ENCODE data around the gene PACS2. TPM values are rescaled to one million over a fixed set of nuclear protein-coding genes. Genes with fewer than 3 reads are reported as not detected.

The PACS2 gene
- polyA plus RNA-seq, 3 donors, result 3.1 to 87.0 (median 3.7) TPM

GRCh38 chr14:105380756-105381155, 66.2 kb downstream of the PACS2 start:
- WGBS (ENCODE audit: insufficient coverage), result 96% methylated on average over 19 of the region's 19 CpGs
- peaks cover 0 to 5% of the 10 kb centered on the region in 2 donors for H3K9me3 ChIP-seq (replicated peaks in 1 of 2; ENCODE audit: control insufficient read depth in 1 of 2, insufficient read depth in 1 of 2, low read length in 2 of 2)
- H3K79me2 ChIP-seq (ENCODE audit: insufficient read depth, low read length), result no peaks in the 10 kb centered on the region
- no peaks in the 10 kb centered on the region for H4K20me1 ChIP-seq (ENCODE audit: insufficient read depth, low read length)
- no peaks in the 10 kb centered on the region for H3K27me3 ChIP-seq (ENCODE audit: control insufficient read depth in 2 of 2, insufficient read depth in 2 of 2, low read length in 2 of 2)
- no peak overlapping the region for H3K9ac ChIP-seq (ENCODE audit: insufficient read depth, low read length, poor library complexity, severe bottlenecking)
- Mint-ChIP-seq H3K36me3 (peaks cover 27 to 55% of the 10 kb centered on the region in 2 donors), H3K27me3 (ENCODE audit: low read depth in 3 of 3) (peaks cover 0 to 2% (median 0%) of the 10 kb centered on the region in 3 donors), H3K9me3 (peaks cover 0 to 5% (median 4%) of the 10 kb centered on the region in 7 donors), H3K27ac (no peak overlapping the region), H3K4me1 (peaks cover 9% of the 10 kb centered on the region), H3K4me3 (no peak overlapping the region)
- no peak overlapping the region for H3K27ac ChIP-seq (ENCODE audit: low read depth in 1 of 2, low read length in 2 of 2)
- no peak overlapping the region for H2AFZ ChIP-seq (ENCODE audit: insufficient read depth, low read depth, low read length, poor library complexity, severe bottlenecking)
- intact Hi-C loops (cut with micrococcal nuclease), result no loop called here
- no peak for TF ChIP-seq CTCF (IDR thresholded peaks at IDR 0.05)
- peaks cover 9 to 17% of the 10 kb centered on the region in 2 donors for H3K4me1 ChIP-seq (ENCODE audit: control insufficient read depth in 1 of 2, insufficient read depth in 2 of 2, low read length in 2 of 2)
- peaks cover 28 to 29% of the 10 kb centered on the region in 2 donors for H3K36me3 ChIP-seq (replicated peaks in 1 of 2; ENCODE audit: control insufficient read depth in 1 of 2, insufficient read depth in 2 of 2, low read length in 2 of 2)
- no peak overlapping the region for H3K4me3 ChIP-seq (replicated peaks in 1 of 3; ENCODE audit: low read depth in 2 of 3, low read length in 3 of 3)
- DNase-seq, result no peak
- no peak overlapping the region for H3K4me2 ChIP-seq (replicated peaks; ENCODE audit: extremely low read depth, low read length, poor library complexity, severe bottlenecking)

- intact Hi-C loops (cut with micrococcal nuclease), result no loop called here
- no peak overlapping the region for H2AFZ ChIP-seq (ENCODE audit: insufficient read depth, low read depth, low read length, poor library complexity, severe bottlenecking)
- H3K4me1 ChIP-seq (ENCODE audit: control insufficient read depth in 1 of 2, insufficient read depth in 2 of 2, low read length in 2 of 2), result peaks cover 5 to 17% of the 10 kb centered on the region in 2 donors
- H3K27me3 ChIP-seq (ENCODE audit: control insufficient read depth in 2 of 2, insufficient read depth in 2 of 2, low read length in 2 of 2), result no peaks in the 10 kb centered on the region
- H3K27ac ChIP-seq (ENCODE audit: low read depth in 1 of 2, low read length in 2 of 2), result no peak overlapping the region
- Mint-ChIP-seq H3K36me3 (peaks cover 24 to 53% of the 10 kb centered on the region in 2 donors), H3K4me1 (peaks cover 4% of the 10 kb centered on the region), H3K27ac (no peak overlapping the region), H3K9me3 (no peaks in the 10 kb centered on the region), H3K4me3 (no peak overlapping the region), H3K27me3 (ENCODE audit: low read depth in 3 of 3) (peaks cover 0 to 2% (median 0%) of the 10 kb centered on the region in 3 donors)
- H4K20me1 ChIP-seq (ENCODE audit: insufficient read depth, low read length), result no peaks in the 10 kb centered on the region
- no peak for DNase-seq
- no peak for TF ChIP-seq CTCF (IDR thresholded peaks at IDR 0.05)
- no peak overlapping the region for H3K4me3 ChIP-seq (replicated peaks in 1 of 3; ENCODE audit: low read depth in 2 of 3, low read length in 3 of 3)
- peaks cover 28 to 29% of the 10 kb centered on the region in 2 donors for H3K36me3 ChIP-seq (replicated peaks in 1 of 2; ENCODE audit: control insufficient read depth in 1 of 2, insufficient read depth in 2 of 2, low read length in 2 of 2)
- no peaks in the 10 kb centered on the region for H3K79me2 ChIP-seq (ENCODE audit: insufficient read depth, low read length)
- H3K9ac ChIP-seq (ENCODE audit: insufficient read depth, low read length, poor library complexity, severe bottlenecking), result no peak overlapping the region
- H3K4me2 ChIP-seq (replicated peaks; ENCODE audit: extremely low read depth, low read length, poor library complexity, severe bottlenecking), result no peak overlapping the region
- H3K9me3 ChIP-seq (replicated peaks in 1 of 2; ENCODE audit: control insufficient read depth in 1 of 2, insufficient read depth in 1 of 2, low read length in 2 of 2), result no peaks in the 10 kb centered on the region
- WGBS (ENCODE audit: insufficient coverage), result 91% methylated on average over 25 of the region's 27 CpGs
Measured at GRCh38 chr14:105381446-105382342, 67.1 kb downstream of the PACS2 start.
